Lower leg skin (tissue), 4 donors: Measurements from ENCODE around the gene ALOX5AP. TPM values are rescaled to one million over a fixed set of nuclear protein-coding genes. Genes with fewer than 3 reads are reported as not detected.

Experiments used
- DNase-seq, 2 donors: peaks; one replicate each; pipeline ENCODE4 v3.0.0-alpha.2; 2019; ENCODE audit warnings: low spot score in 2 of 2
- H3K4me3 ChIP-seq: fragments of 200-600 bp; sonication (generic); 2 replicates; pipeline ENCODE4 v1.5.1; 2017; ENCODE audit warnings: mild to moderate bottlenecking, low read depth; ENCODE audit not compliant: poor library complexity, severe bottlenecking
- CTCF ChIP-seq, 3 donors: fragments of 450-650 bp; IDR thresholded peaks; one replicate each; pipeline ENCODE4 v1.5.1; 2016; ENCODE audit warnings: antibody characterized with exemption in 3 of 3, mild to moderate bottlenecking in 3 of 3, moderate library complexity in 2 of 3
- POLR2A ChIP-seq, 2 donors: fragments of 450-650 bp; IDR thresholded peaks; one replicate each; pipeline ENCODE4 v1.6.1; 2016 to 2017; ENCODE audit warnings: antibody characterized with exemption in 2 of 2, mild to moderate bottlenecking in 1 of 2, moderate library complexity in 1 of 2
- WGBS, 2 donors: methylation state at CpG; one replicate each; pipeline ENCODE4 v1.1.5; 2018; 5-methylcytosine and 5-hydroxymethylcytosine counted together
- intact Hi-C: fragments of 100-400 bp; cut with DNase I; formaldehyde crosslinking; loops from one replicate; pipeline ENCODE4 v1.15.0; 2023; ENCODE audit warnings: low total_unique reads
- total RNA-seq, 4 donors: library from RNA; depleted of rRNA; stranded (reverse); fragments of >200 nt; gene quantifications; one replicate each; pipeline ENCODE4 v1.1.0, GENCODE V29; 2016

ALOX5AP gene
- total RNA-seq, 4 donors from 2014 or later: 4.2 to 10.9 (median 6.2) TPM

GRCh38 chr13:30787738-30788525, 52.6 kb downstream of the ALOX5AP start:
- 82 to 88% methylated on average over 13 to 14 of the region's 14 CpGs for WGBS, 2 donors
- TF ChIP-seq POLR2A (IDR thresholded peaks at IDR 0.05): no peak
- no peak for TF ChIP-seq CTCF (IDR thresholded peaks at IDR 0.05)
- intact Hi-C loops: no loop called here
- DNase-seq: no peak
- no peak overlapping the region for H3K4me3 ChIP-seq

GRCh38 chr13:30789166-30789862, 54.0 kb downstream of the ALOX5AP start:
- WGBS, 2 donors: 80 to 81% methylated on average over 3 of the region's 3 CpGs
- intact Hi-C loops: no loop called here
- DNase-seq: no peak
- TF ChIP-seq POLR2A (IDR thresholded peaks at IDR 0.05) (no peak), CTCF (IDR thresholded peaks at IDR 0.05) (no peak)
- no peak overlapping the region for H3K4me3 ChIP-seq

GRCh38 chr13:30790592-30790991, 55.2 kb downstream of the ALOX5AP start:
- no peak for DNase-seq
- WGBS, 2 donors: 93% methylated on average over 2 of the region's 2 CpGs
- no peak overlapping the region for H3K4me3 ChIP-seq
- intact Hi-C loops: loop anchor here (10.0 kb wide), 1 partner anchor 646 kb away; no protein-coding TSS in a partner anchor
- TF ChIP-seq CTCF (IDR thresholded peaks at IDR 0.05): no peak
- TF ChIP-seq POLR2A (IDR thresholded peaks at IDR 0.05): no peak

GRCh38 chr13:30791354-30792001, 56.1 kb downstream of the ALOX5AP start:
- H3K4me3 ChIP-seq: no peak overlapping the region
- TF ChIP-seq CTCF (IDR thresholded peaks at IDR 0.05) (no peak), POLR2A (IDR thresholded peaks at IDR 0.05) (no peak)
- DNase-seq: no peak
- 61 to 72% methylated on average over 8 to 11 of the region's 11 CpGs for WGBS, 2 donors
- intact Hi-C loops: loop anchor here (10.0 kb wide), 1 partner anchor 647 kb away; no protein-coding TSS in a partner anchor

DNA sequence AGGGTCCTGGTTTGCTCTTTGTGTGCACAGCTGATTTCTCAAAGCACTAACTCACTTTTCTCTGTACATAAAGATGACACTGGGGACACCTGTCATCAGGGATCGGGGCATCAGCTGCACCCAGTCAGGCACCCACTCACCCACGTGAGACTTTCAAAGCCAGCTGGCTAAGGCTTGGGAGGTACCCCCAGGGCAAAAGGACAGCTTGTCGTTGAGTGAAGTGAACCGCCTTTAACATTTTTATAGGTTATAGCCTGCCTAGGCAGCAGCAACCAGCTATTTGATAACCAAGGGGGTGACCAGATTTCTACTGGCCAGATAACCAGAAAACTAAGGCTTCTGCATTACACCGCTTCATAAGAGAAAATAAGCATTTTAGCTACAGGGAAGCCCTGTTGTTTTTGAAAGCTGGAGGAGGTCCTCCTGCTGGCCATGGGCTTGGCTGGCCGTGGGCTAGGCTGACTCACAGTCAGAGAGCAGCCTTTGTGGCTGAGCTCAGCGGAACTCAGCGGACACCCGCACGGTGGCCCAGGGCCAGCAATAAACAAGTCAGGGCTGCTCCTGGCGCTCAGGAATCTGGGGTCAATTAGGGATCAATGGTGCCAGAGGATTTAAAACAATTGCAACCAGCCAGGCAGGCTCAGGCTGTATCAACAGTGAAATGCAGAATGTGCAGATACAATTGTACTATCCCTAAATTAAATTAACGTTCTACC, 57.1 kb downstream of the ALOX5AP start:
- no peak overlapping the region for H3K4me3 ChIP-seq
- 16 to 17% methylated on average over 11 to 12 of the region's 12 CpGs for WGBS, 2 donors
- intact Hi-C loops: loop anchor here (10.0 kb wide), 1 partner anchor 648 kb away; no protein-coding TSS in a partner anchor
- TF ChIP-seq CTCF (IDR thresholded peaks at IDR 0.05): no peak
- no peak for TF ChIP-seq POLR2A (IDR thresholded peaks at IDR 0.05)
- peak; percentile 61 to 92 for DNase-seq
